Gastrocnemius medialis (tissue), 4 donors: Measurements from ENCODE around the gene REN.

ENCODE experiments used
- POLR2A ChIP-seq, 2 donors: fragments of 450-650 bp; IDR thresholded peaks; one replicate each; pipeline ENCODE4 v1.6.1; 2017; ENCODE audit warnings: antibody characterized with exemption in 2 of 2, mild to moderate bottlenecking in 2 of 2, moderate library complexity in 2 of 2
- TF ChIP-seq, protein P1 (sequence below), 5 experiments: fragments of 450-650 bp in 3 of 5; fragments of 200-600 bp in 2 of 5; sonication (generic) in 2 of 5; IDR thresholded peaks in 4 of 5; conservative IDR thresholded peaks in 1 of 5; 1 replicate in 4 of 5; 2 replicates in 1 of 5; pipeline ENCODE4 v1.5.1; 2016 to 2019; ENCODE audit warnings: antibody characterized with exemption in 5 of 5, mild to moderate bottlenecking in 3 of 5, moderate library complexity in 3 of 5

DNA sequence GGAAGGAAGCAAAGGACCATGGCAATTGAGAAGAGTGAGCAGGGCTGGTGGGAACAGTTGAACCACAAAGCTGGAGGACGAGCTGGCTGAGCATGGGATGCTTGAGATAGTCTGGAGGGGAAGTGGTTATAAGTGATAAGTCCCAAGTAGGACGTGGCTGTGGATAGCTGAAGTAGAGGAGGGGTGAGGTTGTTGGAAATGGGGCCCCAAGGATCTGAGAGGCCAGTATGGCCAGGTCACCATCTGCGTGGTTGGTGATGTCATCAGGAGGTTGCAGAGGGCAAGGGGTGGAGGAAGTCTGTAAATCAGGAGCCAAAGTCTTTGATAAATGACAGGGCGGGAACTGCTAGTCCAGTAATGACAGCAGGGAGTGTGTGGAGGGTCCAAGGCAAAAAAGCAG is 11.0 kb upstream of the REN start:
- no peak for TF ChIP-seq POLR2A (IDR thresholded peaks at IDR 0.05)
- TF ChIP-seq, protein P1, sequence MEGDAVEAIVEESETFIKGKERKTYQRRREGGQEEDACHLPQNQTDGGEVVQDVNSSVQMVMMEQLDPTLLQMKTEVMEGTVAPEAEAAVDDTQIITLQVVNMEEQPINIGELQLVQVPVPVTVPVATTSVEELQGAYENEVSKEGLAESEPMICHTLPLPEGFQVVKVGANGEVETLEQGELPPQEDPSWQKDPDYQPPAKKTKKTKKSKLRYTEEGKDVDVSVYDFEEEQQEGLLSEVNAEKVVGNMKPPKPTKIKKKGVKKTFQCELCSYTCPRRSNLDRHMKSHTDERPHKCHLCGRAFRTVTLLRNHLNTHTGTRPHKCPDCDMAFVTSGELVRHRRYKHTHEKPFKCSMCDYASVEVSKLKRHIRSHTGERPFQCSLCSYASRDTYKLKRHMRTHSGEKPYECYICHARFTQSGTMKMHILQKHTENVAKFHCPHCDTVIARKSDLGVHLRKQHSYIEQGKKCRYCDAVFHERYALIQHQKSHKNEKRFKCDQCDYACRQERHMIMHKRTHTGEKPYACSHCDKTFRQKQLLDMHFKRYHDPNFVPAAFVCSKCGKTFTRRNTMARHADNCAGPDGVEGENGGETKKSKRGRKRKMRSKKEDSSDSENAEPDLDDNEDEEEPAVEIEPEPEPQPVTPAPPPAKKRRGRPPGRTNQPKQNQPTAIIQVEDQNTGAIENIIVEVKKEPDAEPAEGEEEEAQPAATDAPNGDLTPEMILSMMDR (IDR thresholded peaks at IDR 0.05 in 4 of 5, conservative IDR thresholded peaks at IDR 0.05 in 1 of 5) = no peak
